ENCODE measurements around the gene IKZF5. TPM values are rescaled to one million over a fixed set of nuclear protein-coding genes. Genes with fewer than 3 reads are reported as not detected.
A peak's percentile ranks its signal among the peaks of the same experiment; 100 is the strongest.

Gene IKZF5
- total RNA-seq, 1 donor from 2014 or later = 14.6 TPM

GRCh38 chr10:122954731-122955050, 53.9 kb downstream of the IKZF5 start:
- Mint-ChIP-seq H3K36me3 (ENCODE audit: insufficient read depth) (peaks cover 2% of the 10 kb centered on the region), H3K27me3 (no peaks in the 10 kb centered on the region), H3K4me1 (ENCODE audit: low read depth) (peaks cover 15% of the 10 kb centered on the region), H3K9me3 (ENCODE audit: low read depth) (peaks cover 3% of the 10 kb centered on the region), H3K4me3 (ENCODE audit: low read depth) (peak overlapping the region; percentile 31), H3K27ac (no peak overlapping the region)
- no peak for TF ChIP-seq CTCF (IDR thresholded peaks at IDR 0.05; ENCODE audit: unreplicated experiment)
- no peak for DNase-seq (ENCODE audit: low spot score, unreplicated experiment)

DNA sequence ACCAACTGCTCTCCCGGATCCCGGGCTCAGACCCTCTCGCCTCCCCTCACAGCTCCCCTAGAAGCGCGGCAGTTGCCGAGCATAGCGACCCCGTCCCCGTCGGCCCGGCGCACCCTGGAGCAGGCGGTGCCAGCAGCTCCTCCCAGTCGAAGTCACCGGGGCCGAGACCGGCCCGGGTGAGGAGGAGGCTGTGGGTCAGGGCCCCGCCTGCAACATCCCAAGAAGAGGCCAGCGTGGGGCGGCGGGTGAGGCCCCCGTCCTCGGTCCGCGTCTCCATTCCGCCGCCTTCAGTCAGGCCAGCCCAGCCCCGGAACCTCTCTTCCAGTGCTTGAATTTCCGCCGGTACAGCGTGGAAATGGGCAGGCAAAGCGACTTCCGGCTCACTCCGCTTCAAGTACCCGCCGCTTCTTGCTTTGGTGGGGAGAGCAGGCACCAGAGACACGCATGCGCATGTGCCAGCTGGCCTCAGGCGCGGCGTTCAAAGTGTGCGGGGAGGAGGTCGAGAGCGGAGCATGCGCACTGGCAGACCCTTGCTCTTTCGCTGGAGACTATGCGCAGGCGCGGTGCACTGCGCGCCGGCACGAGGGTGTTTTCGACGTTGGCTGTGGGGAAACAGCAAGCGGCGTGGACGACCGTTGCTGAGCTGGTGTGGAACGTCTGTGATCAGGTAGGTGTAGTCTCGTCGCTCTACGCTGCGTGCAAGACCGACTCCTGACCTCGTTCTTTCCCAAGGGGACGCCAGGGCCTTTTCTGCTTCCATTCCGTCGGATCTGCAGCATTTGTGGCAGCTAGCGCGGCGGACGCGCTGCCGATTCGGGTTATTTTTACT, 54.5 kb downstream of the IKZF5 start, which contains the start of gene C10orf88:
TSS of gene C10orf88 (minus strand) at position 326 of the 829 bp plus-strand sequence. CDS start at position 277, 49 bp downstream.
- peak within 1 kb of the TSS; percentile 93 for H3K27ac Mint-ChIP-seq
- H3K27me3 Mint-ChIP-seq = no peaks in the 10 kb centered on the region
- peaks cover 15% of the 10 kb centered on the region for H3K4me1 Mint-ChIP-seq (ENCODE audit: low read depth)
- H3K9me3 Mint-ChIP-seq (ENCODE audit: low read depth) = peaks cover 3% of the 10 kb centered on the region
- TF ChIP-seq CTCF (IDR thresholded peaks at IDR 0.05; ENCODE audit: unreplicated experiment) = no peak
- peak within 1 kb of the TSS; percentile 83 for H3K4me3 Mint-ChIP-seq (ENCODE audit: low read depth)
- peaks cover 2% of the 10 kb centered on the region for H3K36me3 Mint-ChIP-seq (ENCODE audit: insufficient read depth)
- peak; percentile 96 for DNase-seq (ENCODE audit: low spot score, unreplicated experiment)

GRCh38 chr10:122949296-122949695, 59.3 kb downstream of the IKZF5 start:
- H3K4me3 Mint-ChIP-seq (ENCODE audit: low read depth) = no peak overlapping the region
- no peaks in the 10 kb centered on the region for H3K9me3 Mint-ChIP-seq (ENCODE audit: low read depth)
- TF ChIP-seq CTCF (IDR thresholded peaks at IDR 0.05; ENCODE audit: unreplicated experiment) = no peak
- peaks cover 10% of the 10 kb centered on the region for H3K4me1 Mint-ChIP-seq (ENCODE audit: low read depth)
- no peak for DNase-seq (ENCODE audit: low spot score, unreplicated experiment)
- no peak overlapping the region for H3K27ac Mint-ChIP-seq
- peaks cover 17% of the 10 kb centered on the region for H3K36me3 Mint-ChIP-seq (ENCODE audit: insufficient read depth)
- no peaks in the 10 kb centered on the region for H3K27me3 Mint-ChIP-seq

Other genes starting within 250 kb of the IKZF5 start
- not detected in 2 replicates for gene CUZD1, start 162.9 kb downstream of the IKZF5 start, total RNA-seq
- gene FAM24B, start 129.2 kb downstream of the IKZF5 start, total RNA-seq = not detected in 2 replicates
- not detected in 2 replicates for gene FAM24A, start 98.2 kb downstream of the IKZF5 start, total RNA-seq
- gene C10orf88, start 54.6 kb downstream of the IKZF5 start, total RNA-seq = 13.5 and 14.7 TPM in 2 replicates
- gene PSTK, start 28.4 kb downstream of the IKZF5 start, total RNA-seq = 6.1 and 6.3 TPM in 2 replicates
- gene ACADSB, start 211 bp upstream of the IKZF5 start, total RNA-seq = 22.4 and 26.0 TPM in 2 replicates
- gene HMX3, start 127.2 kb upstream of the IKZF5 start, total RNA-seq = not detected in 2 replicates
- not detected in 2 replicates for gene HMX2, start 139.3 kb upstream of the IKZF5 start, total RNA-seq
- 92.3 and 93.2 TPM in 2 replicates for gene BUB3, start 145.6 kb upstream of the IKZF5 start, total RNA-seq

Data from progenitor cell of endocrine pancreas (in vitro differentiated cells).